Superior temporal gyrus (tissue), 1 donor: ENCODE data around the gene SQOR.
A peak's percentile ranks its signal among the peaks of the same experiment; 100 is the strongest.
"Not testable (repeated sequence)": the region's sequence is repeated elsewhere in the genome, so short reads cannot be mapped to it uniquely, and the experiment has no call there.

Source experiments
- DNase-seq: peaks from one replicate; pipeline ENCODE4 v3.0.0-alpha.2; 2016; ENCODE audit errors: extremely low spot score

The SQOR gene

GRCh38 chr15:45631776-45632175, 3.1 kb upstream of the SQOR start:
- DNase-seq = no peak

- no peak for DNase-seq
Measured at GRCh38 chr15:45635191-45635638, 386 bp downstream of the SQOR start.

- DNase-seq = no peak
Measured at GRCh38 chr15:45635763-45636292, 999 bp downstream of the SQOR start.

DNA sequence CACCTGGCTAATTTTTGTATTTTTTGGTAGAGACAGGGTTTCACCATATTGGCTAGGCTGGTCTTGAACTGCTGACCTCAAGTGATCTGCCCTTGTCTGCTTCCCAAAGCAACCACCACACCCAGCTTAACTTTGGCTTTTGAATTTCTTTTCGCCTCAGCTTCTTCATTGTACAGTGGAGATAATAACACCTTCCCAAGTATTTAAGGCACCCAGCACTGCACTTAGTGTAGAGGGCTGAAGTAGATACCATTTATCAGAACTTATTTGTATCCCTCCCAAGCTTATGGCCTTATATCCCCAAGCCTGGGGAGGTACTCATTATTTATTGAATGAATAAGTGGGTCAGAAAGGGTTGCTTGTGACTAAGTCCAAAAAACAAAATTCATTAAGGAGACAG, 2.3 kb downstream of the SQOR start:
- DNase-seq = no peak

GRCh38 chr15:45637552-45638033, 2.8 kb downstream of the SQOR start:
- DNase-seq = peak; percentile 58

- DNase-seq = no peak
Measured at GRCh38 chr15:45640616-45641015, 5.8 kb downstream of the SQOR start.

- DNase-seq = no peak
Measured at GRCh38 chr15:45641374-45641781, 6.5 kb downstream of the SQOR start.

- no peak for DNase-seq
Measured at GRCh38 chr15:45641999-45642932, 7.4 kb downstream of the SQOR start.

- no peak for DNase-seq
Measured at GRCh38 chr15:45644437-45644836, 9.6 kb downstream of the SQOR start.

DNA sequence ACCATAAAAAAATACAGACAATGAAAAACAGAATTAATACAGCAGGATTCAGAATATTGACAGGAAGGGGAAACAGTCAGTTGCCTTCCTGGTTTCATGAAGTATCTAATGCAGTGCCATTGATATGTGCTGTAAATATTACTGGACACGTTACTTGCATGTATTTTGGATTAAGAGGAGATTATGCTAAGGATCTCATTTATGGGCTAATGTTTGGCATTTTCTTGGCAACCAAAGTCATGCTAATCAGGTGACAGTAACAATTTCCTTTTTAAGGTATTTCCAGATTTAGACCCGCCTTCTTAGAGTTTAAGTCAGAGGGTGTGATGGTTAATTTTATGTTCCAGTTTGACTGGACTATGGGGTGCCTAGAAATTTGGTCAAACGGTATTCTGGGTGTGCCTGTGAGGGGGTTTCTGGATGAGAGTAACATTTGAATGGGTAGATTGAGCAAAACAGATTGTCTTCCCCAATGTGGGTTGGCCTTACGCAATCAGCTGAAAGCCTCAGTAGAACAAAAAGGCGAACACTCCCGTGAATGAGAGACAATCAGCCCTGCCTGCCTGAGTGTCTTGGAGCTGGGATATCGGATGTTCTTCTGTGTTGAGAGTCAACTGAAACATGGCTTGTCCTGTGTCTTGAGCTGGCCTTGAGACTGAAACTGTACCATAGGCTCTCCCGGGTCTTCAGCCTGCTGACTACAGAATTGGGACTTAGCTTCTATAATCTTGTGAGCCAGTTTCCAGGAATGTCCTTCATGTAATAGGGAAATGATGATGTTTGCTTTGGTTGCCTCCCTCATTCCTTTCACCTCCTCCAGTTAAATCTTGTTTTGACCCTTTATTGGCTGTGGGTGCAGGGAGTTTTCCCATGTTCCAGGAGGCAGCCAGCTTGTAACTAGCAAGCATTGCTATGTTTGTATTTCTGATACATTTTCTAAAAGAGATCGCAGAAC, 10.5 kb downstream of the SQOR start:
- DNase-seq = no peak

- no peak for DNase-seq
Measured at GRCh38 chr15:45646220-45646619, 11.4 kb downstream of the SQOR start.

- DNase-seq = no peak
Measured at GRCh38 chr15:45647828-45648227, 13.0 kb downstream of the SQOR start.

DNA sequence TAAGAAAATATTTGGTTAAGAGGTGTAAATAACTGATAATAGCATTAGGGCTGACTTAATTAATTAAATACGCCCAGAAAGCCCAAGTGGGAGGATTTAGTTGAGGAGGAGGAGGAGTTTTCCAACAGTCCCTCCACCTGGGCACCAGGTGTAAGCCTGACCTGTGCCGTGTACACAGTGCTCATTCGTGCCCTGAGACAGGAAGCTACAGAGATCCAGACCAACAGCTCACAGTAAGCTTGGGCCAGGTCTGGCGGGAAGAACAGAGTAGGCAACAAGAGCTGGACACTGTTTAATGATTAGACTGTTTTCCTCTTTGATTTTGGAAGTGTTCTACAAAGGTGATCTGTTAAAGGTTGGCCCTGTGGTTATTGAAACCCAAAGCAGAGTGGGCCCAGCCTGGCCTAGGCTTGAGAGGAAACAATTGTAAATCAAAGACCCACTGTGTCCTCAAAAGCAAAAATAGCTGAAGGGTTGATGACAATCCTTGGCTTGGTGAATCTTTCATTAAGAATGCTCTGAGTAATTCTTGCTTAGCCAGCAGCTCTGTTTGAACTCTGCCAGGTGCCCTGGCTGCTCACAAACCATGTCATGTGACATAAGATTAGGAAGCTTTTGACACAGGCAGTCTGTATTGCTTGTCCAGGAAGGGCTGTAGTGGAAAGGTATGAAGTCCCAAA, 13.8 kb downstream of the SQOR start:
- DNase-seq = no peak

DNA sequence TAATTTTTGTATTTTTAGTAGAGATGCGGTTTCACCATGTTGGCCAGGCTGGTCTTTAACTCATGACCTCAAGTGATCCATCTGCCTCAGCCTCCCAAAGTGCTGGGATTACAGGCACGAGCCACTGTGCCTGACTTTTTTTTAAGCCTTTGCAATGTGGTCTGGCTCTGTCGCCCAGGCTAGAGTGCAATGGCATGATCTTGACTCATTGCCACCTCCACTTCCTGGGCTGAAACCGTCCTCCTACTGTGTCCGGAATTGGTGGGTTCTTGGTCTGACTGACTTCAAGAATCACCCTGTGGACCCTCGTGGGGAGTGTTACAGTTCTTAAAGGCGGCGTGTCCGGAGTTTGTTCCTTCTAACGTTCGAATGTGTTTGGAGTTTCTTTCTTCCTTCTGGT, 15.2 kb downstream of the SQOR start:
- DNase-seq = not testable (repeated sequence)

DNA sequence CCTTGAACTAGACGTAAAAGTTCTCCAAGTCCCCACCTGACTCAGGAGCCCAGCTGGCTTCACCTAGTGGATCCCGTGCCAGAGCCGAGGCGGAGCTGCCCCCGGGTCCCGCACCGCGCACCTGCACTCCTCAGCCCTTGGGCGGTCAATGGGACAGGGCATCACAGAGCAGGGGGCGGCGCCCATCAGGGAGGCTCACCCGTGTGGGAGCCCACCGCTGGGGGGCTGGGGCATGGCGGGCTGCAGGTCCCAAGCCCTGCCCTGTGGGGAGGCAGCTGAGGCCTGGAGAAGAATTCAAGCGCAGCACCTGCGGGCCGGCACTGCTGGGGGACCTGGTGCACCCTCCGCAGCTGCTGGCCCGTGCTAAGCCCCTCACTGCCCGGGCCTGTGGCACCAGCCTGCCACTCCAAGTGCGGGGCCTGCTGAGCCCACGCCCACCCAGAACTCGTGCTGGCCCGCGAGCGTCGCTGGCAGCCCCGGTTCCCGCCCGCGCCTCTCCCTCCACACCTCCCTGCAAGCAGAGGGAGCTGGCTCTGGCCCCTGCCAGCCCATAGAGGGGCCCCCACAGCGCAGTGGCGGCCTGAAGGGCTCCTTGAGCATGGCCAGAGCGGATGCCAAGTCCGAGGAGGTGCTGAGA, 16.2 kb downstream of the SQOR start:
- no peak for DNase-seq

GRCh38 chr15:45653702-45654424, 19.0 kb downstream of the SQOR start:
- no peak for DNase-seq

- DNase-seq = no peak
Measured at GRCh38 chr15:45654749-45655148, 19.9 kb downstream of the SQOR start.

GRCh38 chr15:45657254-45657653, 22.4 kb downstream of the SQOR start:
- DNase-seq = no peak

DNA sequence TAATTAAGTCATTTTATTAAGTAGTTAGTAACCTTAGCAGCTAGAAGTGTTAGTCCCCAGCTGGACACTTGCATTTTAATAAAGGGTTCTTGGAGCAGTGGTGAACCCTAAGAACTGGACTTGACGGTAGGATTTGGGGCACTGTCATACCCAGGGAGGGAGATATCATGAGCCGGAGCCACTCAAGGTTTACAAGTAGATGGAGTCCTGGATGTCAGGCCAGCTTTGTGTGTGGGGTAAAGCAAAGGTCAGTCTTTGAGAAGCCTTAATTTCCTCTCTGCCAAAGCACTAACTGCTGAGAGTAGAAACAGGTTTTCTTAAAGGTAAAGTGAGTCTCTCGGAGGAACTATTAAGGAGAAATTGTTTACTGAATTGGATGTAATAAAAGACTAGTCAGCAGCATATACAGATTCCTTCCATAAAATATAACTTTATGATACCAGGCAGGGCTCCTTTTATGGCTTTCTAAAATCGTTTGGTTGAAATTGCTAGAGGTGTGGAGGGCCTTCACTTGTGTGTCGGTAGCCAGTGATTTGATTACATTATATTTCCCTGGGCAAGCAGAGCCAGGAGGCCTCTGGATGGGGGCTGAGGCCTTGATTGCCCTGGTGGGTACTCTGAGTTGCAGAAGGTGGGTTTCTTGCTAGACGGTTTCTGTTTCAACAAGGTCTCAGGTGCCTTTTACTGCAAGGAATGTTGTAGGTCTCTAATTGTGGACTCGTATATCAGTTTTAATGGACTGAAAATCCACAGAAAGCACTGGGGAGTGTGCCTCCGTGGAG, 23.1 kb downstream of the SQOR start:
- no peak for DNase-seq
